Subcutaneous abdominal adipose tissue (tissue), 5 donors: ENCODE results near the gene PCDHA1.

ENCODE experiments used
- H3K27ac ChIP-seq: one replicate; pipeline ENCODE4 v1.7.0; 2013; ENCODE audit warnings: low read depth, mild to moderate bottlenecking, inconsistent platforms, low read length, moderate library complexity
- H3K27me3 ChIP-seq, 5 donors: one replicate each; pipeline ENCODE4 v1.7.0; 2013; ENCODE audit warnings: low read length in 5 of 5, inconsistent platforms in 1 of 5; ENCODE audit not compliant: control insufficient read depth in 5 of 5, insufficient read depth in 4 of 5
- H3K36me3 ChIP-seq, 5 donors: one replicate each; pipeline ENCODE4 v1.7.0; 2013; ENCODE audit warnings: low read length in 5 of 5; ENCODE audit not compliant: control insufficient read depth in 5 of 5, insufficient read depth in 5 of 5
- H3K4me1 ChIP-seq, 5 donors: one replicate each; pipeline ENCODE4 v1.7.0; 2013; ENCODE audit warnings: low read length in 5 of 5, mild to moderate bottlenecking in 3 of 5, moderate library complexity in 1 of 5; ENCODE audit not compliant: control insufficient read depth in 5 of 5, insufficient read depth in 5 of 5
- H3K4me3 ChIP-seq, 5 donors: one replicate each; pipeline ENCODE4 v1.7.0; 2013; ENCODE audit warnings: low read length in 5 of 5, low read depth in 1 of 5
- H3K9ac ChIP-seq, 5 donors: one replicate each; pipeline ENCODE4 v1.7.0; 2013; ENCODE audit warnings: low read length in 5 of 5, mild to moderate bottlenecking in 4 of 5, moderate library complexity in 3 of 5
- H3K9me3 ChIP-seq, 5 donors: one replicate each; pipeline ENCODE4 v1.7.0; 2013; ENCODE audit warnings: low read length in 5 of 5; ENCODE audit not compliant: control insufficient read depth in 5 of 5
- donor health status: healthy.
- donor health status: healthy.
- donor health status: healthy.
- donor health status: healthy.
- donor health status: healthy.

The PCDHA1 gene

DNA sequence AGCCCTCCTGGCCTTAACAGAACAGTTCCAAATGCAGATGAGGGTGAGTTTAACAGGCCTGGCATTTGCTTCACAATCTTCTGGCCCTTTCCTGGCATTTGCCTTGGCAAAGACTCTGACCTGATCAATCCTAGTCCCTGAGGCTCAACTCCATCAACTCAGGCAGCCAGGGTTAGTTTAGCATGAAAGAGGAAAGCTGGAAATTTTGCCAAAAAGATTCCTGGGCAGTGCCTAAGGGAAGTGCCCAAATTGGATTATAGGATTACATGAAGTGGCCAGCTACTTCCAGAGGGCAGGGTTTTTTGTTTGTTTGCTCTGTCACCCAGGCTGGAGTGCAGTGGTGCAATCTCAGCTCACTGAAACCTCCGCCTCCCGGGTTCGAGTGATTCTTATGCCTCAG, 217.1 kb downstream of the PCDHA1 start:
- H3K27ac ChIP-seq: no peak overlapping the region
- H3K36me3 ChIP-seq: no peaks in the 10 kb centered on the region

DNA sequence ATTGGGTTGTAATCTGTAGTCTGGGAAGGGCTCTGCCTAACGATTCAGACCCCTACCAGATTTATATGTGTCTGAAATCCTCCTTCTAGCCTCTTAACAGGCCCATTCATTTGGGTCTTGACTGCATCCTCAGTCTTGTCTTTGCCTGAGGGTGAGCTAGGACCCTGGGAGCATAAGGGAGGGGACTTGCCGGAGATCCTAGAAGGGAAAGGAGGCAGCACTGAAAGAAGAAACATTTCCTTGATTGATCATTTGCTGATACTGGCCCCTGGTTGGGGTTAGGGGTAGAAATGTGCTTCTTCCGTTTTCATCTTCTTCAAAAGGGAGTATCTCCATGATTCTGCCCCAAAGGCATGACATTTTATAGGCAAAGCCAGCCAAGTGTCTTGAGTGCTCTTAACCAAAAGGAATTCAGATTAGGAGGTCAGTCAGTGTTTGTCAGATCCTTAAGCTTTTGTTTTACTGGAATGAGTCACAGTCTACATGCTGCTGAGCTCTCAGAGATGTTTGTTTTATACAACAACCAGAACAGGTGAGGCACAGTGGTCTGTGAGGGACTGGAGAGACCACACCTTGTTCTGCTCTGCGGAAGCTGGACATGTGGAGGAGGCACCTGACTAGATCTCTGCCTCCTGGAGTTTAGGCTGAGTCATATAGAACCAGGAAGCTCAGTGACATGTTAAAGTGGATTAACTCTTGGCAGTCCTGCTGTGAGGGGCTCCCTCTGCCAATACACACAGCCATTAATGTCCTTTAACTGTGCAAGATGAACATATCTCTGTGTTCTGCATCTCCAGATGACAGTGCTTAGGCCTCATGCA, 218.1 kb downstream of the PCDHA1 start:
- no peak overlapping the region for H3K27ac ChIP-seq
- H3K9ac ChIP-seq: no peak overlapping the region
- H3K27me3 ChIP-seq: peaks cover 0 to 14% (median 10%) of the 10 kb centered on the region in 5 donors
- H3K4me1 ChIP-seq: peaks cover 0 to 10% (median 7%) of the 10 kb centered on the region in 5 donors
- H3K9me3 ChIP-seq: no peaks in the 10 kb centered on the region
- no peak overlapping the region for H3K4me3 ChIP-seq
- no peaks in the 10 kb centered on the region for H3K36me3 ChIP-seq

More for the DNA sequence above, 217.1 kb downstream of the PCDHA1 start:
- Histone ChIP-seq H3K9me3 (no peaks in the 10 kb centered on the region), H3K9ac (no peak overlapping the region), H3K27me3 (peaks cover 0 to 14% (median 10%) of the 10 kb centered on the region in 5 donors), H3K4me1 (peaks cover 0 to 10% (median 7%) of the 10 kb centered on the region in 5 donors), H3K4me3 (no peak overlapping the region)

DNA sequence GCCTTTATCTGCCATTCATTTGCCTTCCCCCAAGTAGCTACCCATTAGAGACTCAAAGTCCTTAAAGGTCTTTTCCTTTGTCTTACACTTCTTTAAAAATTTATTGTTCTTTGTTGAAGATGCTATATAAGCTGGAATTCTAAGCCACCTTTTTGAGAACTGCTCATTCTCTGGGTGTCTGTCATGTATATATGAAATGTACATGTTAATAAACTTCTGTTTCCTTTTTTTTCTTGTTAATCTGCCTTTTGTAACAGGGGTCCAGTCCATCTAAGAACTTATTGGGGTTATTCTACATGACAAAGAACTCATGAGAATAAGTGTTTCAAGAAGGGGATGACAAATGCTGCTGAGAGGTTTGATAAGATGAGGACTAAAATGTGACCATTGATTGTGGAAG, 221.9 kb downstream of the PCDHA1 start:
- Histone ChIP-seq H3K4me3 (no peak overlapping the region), H3K27ac (no peak overlapping the region), H3K9me3 (no peaks in the 10 kb centered on the region), H3K9ac (no peak overlapping the region), H3K27me3 (no peaks in the 10 kb centered on the region), H3K4me1 (no peaks in the 10 kb centered on the region), H3K36me3 (no peaks in the 10 kb centered on the region)

DNA sequence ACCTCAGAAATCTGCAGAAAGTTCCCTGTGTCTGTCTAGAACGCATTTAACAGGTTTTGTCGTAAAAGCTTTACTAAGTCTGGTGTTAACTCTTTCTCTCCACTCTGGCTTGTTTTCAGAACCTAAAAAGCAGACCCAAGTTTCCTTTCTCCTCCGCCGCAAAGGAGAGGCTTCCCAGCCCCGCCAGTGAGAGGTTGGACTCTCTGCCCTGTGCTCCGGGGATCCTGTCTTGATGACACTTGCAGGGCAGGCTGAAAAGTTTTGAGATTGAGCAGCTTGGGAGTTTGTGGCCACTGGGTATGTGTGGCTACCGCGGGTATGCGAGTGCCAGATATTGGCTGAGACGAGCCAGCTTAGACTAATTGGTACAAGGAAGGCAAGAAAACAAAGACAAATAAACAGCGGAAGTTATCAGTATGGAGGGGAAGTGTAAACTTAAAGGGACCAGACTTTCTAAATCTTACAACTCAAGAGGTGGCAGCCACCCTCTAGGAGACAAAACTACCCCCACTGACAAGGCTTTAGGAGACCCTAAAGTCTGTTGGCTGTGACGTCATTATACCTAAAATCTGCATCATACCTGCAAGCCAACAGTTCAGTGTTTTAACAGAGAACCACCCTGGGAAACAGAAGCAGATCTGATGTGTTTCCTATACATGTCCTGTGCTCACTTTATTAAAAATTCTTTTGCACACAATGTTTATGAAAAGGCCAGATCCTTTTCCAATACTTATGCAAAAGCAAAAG, 224.3 kb downstream of the PCDHA1 start:
- Histone ChIP-seq H3K36me3 (no peaks in the 10 kb centered on the region), H3K9me3 (no peaks in the 10 kb centered on the region), H3K4me1 (peaks cover 0 to 3% (median 0%) of the 10 kb centered on the region in 5 donors), H3K27me3 (no peaks in the 10 kb centered on the region), H3K27ac (no peak overlapping the region), H3K4me3 (no peak overlapping the region), H3K9ac (no peak overlapping the region)

DNA sequence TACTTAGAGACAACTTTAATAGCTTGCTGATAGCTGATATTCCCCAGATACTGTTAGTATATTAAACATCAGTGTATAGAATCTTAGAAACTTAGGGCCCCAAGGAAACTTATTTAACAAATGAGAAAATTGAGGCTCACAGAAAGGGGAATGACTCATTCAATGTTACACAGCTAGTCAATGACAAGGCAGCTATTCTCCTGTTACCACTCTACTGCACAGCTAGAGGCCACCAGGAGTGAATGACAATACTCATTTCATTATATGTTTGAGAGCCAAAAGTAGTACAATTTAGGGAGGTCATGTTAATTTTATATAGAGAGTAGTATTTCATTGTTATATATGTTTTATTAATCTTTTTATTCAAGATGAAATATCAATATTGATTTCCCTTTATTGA, 232.0 kb downstream of the PCDHA1 start:
- H3K36me3 ChIP-seq: no peaks in the 10 kb centered on the region
- H3K27ac ChIP-seq: no peak overlapping the region
- no peaks in the 10 kb centered on the region for H3K9me3 ChIP-seq
- H3K9ac ChIP-seq: no peak overlapping the region
- peaks cover 0 to 3% (median 0%) of the 10 kb centered on the region in 5 donors for H3K4me1 ChIP-seq
- no peaks in the 10 kb centered on the region for H3K27me3 ChIP-seq
- no peak overlapping the region for H3K4me3 ChIP-seq

DNA sequence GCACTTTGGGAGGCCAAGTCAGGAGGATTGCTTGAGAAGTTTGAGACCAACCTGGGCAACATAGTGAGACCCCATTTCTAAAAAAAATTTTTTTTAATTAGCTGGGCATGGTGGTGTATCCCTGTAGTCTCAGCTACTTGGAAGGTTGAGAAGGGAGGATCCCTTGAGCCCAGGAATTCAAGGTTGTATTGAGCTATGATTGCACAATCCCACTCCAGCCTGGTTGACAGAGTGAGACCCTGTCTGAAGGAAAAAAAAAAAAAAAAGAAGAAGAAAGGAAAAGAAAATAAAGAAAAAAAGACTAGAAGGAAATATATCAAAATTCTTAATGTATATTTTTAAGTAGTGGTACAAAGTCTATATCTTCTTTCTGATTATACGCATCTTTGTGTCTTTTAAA, 236.4 kb downstream of the PCDHA1 start:
- H3K27me3 ChIP-seq: no peaks in the 10 kb centered on the region

DNA sequence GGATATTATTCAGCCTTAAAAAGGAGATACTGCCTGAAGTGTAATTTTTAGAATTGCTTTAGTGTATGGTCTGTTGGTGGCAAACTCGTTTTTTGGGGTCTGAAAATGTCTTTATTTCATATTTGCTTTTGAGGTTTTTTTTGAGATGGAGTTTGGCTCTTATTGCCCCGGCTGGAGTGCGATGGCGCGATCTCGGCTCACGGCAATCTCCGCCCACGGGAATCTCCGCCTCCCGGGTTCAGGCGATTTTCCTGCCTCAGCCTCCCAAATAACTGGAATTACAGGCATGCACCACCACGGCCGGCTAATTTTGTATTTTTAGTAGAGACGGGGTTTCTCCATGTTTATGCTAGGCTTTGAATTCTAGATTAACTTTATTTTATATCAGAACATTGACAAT, 245.1 kb downstream of the PCDHA1 start:
- Histone ChIP-seq H3K27ac (no peak overlapping the region), H3K9ac (no peak overlapping the region), H3K36me3 (no peaks in the 10 kb centered on the region), H3K9me3 (no peaks in the 10 kb centered on the region), H3K27me3 (no peaks in the 10 kb centered on the region), H3K4me1 (no peaks in the 10 kb centered on the region), H3K4me3 (no peak overlapping the region)

More for the DNA sequence above, 236.4 kb downstream of the PCDHA1 start:
- H3K4me3 ChIP-seq: no peak overlapping the region
- no peaks in the 10 kb centered on the region for H3K9me3 ChIP-seq
- no peaks in the 10 kb centered on the region for H3K4me1 ChIP-seq
- no peak overlapping the region for H3K27ac ChIP-seq
- no peaks in the 10 kb centered on the region for H3K36me3 ChIP-seq
- H3K9ac ChIP-seq: no peak overlapping the region

DNA sequence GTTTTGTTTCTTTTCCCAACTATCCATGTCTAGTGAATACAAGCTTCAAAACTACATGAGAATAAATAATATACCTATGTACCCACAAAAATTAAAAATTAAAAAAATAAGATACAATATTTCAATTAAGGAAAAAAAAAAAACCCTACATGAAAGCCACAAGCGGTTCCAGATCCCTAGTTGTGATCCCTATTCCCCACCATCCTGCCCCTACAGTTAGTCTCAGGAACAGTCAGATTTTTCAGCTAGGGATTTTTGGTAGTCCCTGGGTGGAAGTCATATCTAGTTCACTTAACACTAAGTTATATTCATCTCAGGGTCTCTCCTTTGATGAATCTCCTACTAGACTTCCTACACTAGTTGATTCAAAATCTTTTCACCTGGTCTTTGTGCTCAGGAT, 246.7 kb downstream of the PCDHA1 start:
- Histone ChIP-seq H3K27me3 (no peaks in the 10 kb centered on the region), H3K4me1 (no peaks in the 10 kb centered on the region), H3K36me3 (no peaks in the 10 kb centered on the region), H3K9ac (no peak overlapping the region), H3K4me3 (no peak overlapping the region), H3K9me3 (no peaks in the 10 kb centered on the region), H3K27ac (no peak overlapping the region)

DNA sequence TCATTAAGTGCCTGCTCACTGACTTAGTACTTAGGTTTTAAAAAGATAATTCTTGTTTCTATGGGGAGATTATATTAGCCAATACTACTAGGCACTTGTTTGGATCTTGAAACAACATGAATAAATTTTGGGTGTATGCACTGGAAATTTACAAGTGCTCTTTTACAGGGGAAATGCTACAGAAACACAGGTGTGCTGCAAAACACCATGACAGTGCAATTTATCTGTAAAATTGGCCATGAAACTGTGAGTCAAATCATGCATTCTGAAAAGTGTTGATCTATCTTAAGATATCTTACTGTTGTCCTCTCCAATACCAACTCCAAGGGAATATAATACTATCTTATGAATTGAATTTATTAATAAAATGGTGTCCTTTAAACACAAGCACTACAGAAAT, 253.1 kb downstream of the PCDHA1 start:
- Histone ChIP-seq H3K4me1 (peaks cover 6 to 17% (median 14%) of the 10 kb centered on the region in 5 donors), H3K36me3 (no peaks in the 10 kb centered on the region), H3K27me3 (no peaks in the 10 kb centered on the region), H3K9me3 (no peaks in the 10 kb centered on the region), H3K4me3 (no peak overlapping the region), H3K9ac (no peak overlapping the region), H3K27ac (no peak overlapping the region)

DNA sequence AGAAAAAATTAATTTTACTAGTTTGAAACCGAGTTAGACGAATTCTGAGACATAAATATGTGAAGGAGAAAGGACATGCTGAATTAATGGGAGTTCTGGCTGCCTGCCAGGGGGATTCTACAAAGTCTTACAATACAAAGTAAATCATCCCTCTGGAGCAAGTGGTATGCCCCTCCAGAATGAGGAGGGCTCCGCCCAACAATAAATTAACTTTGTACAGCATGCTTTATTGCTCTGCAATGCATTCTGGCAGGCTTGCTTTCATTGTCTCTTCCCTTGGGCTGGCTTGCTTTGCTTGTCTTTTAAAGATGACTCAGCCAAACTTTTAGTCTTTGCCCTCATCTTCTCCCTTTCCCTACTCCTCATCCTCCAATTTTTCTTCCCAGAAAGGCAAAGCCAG, 253.6 kb downstream of the PCDHA1 start:
- H3K36me3 ChIP-seq: no peaks in the 10 kb centered on the region
- H3K27ac ChIP-seq: no peak overlapping the region
- peaks cover 6 to 17% (median 14%) of the 10 kb centered on the region in 5 donors for H3K4me1 ChIP-seq
- no peaks in the 10 kb centered on the region for H3K9me3 ChIP-seq
- no peaks in the 10 kb centered on the region for H3K27me3 ChIP-seq
- H3K4me3 ChIP-seq: peak overlapping the region in 1 of 5 donors; percentile 54
- H3K9ac ChIP-seq: no peak overlapping the region
